HEK293 (cell line): ENCODE measurements around the gene SLC7A1.

Experiments
- CTCF ChIA-PET: fragments of 350-600 bp; formaldehyde crosslinking; extraction: SDS; loops from one replicate; lab custom pipeline; 2021; ENCODE audit warnings: antibody characterized with exemption; lab: Yijun Ruan, JAX
- POLR2A ChIA-PET: fragments of 300-600 bp; formaldehyde crosslinking; extraction: SDS; loops from one replicate; lab custom pipeline; 2020; ENCODE audit warnings: antibody characterized with exemption, inconsistent platforms; lab: Yijun Ruan, JAX
- H3K27ac ChIP-seq: fragments of 200-500 bp; sonication (Bioruptor generic); 2 replicates; pipeline ENCODE4 v1.5.1; 2014; ENCODE audit warnings: low read depth, low read length, control low read depth, inconsistent platforms; ENCODE audit errors: extremely low read depth
- H3K36me3 ChIP-seq, 2 experiments: fragments of 200-500 bp in 1 of 2; sonication (Bioruptor generic) in 1 of 2; 1 replicate in 1 of 2; 2 replicates in 1 of 2; pipeline ENCODE4 v1.5.1; 2014 to 2017; ENCODE audit warnings: inconsistent platforms in 2 of 2, low read length in 2 of 2; ENCODE audit not compliant: control insufficient read depth in 2 of 2, insufficient read depth in 1 of 2
- H3K4me1 ChIP-seq: fragments of 200-500 bp; sonication (Bioruptor generic); 2 replicates; pipeline ENCODE4 v1.5.1; 2014; ENCODE audit warnings: mild to moderate bottlenecking, low read length, inconsistent platforms; ENCODE audit not compliant: control insufficient read depth, insufficient read depth
- H3K4me3 ChIP-seq: 2 replicates; pipeline ENCODE4 v1.5.1; 2011; ENCODE audit warnings: low read depth, mild to moderate bottlenecking, control low read depth, low read length, moderate library complexity
- H3K9me3 ChIP-seq: fragments of 200-500 bp; sonication (Bioruptor generic); 2 replicates; pipeline ENCODE4 v1.5.1; 2014; ENCODE audit warnings: low read depth, low read length, inconsistent platforms; ENCODE audit not compliant: control insufficient read depth, insufficient read depth
- GLIS1 ChIP-seq: fragments of 450-650 bp; formaldehyde crosslinking; IDR thresholded peaks from 2 replicates; pipeline ENCODE4 v1.5.1; 2016; ENCODE audit warnings: missing biosample characterization, missing genetic modification characterization
- HOXA7 ChIP-seq: sonication (generic); formaldehyde crosslinking; IDR thresholded peaks from 2 replicates; pipeline ENCODE4 v1.8.1; 2022; ENCODE audit warnings: missing genetic modification reagents, borderline replicate concordance
- IKZF3 ChIP-seq: fragments of 450-650 bp; IDR thresholded peaks from 2 replicates; pipeline ENCODE4 v1.5.0; 2018; ENCODE audit warnings: missing biosample characterization, mild to moderate bottlenecking, missing genetic modification characterization, moderate library complexity
- KLF9 ChIP-seq: fragments of 450-650 bp; formaldehyde crosslinking; IDR thresholded peaks from 2 replicates; pipeline ENCODE4 v1.5.1; 2016; ENCODE audit warnings: missing biosample characterization, missing genetic modification characterization, low read depth
- SCRT1 ChIP-seq: fragments of 450-650 bp; formaldehyde crosslinking; IDR thresholded peaks from 2 replicates; pipeline ENCODE4 v1.5.1; 2016; ENCODE audit warnings: missing biosample characterization, missing genetic modification characterization, borderline replicate concordance
- SCRT2 ChIP-seq: fragments of 450-650 bp; formaldehyde crosslinking; IDR thresholded peaks from 2 replicates; pipeline ENCODE4 v1.5.1; 2016; ENCODE audit warnings: missing biosample characterization, missing genetic modification characterization
- ZFP69B ChIP-seq: fragments of 450-650 bp; formaldehyde crosslinking; IDR thresholded peaks from 2 replicates; pipeline ENCODE4 v1.5.1; 2016; ENCODE audit warnings: missing biosample characterization, missing genetic modification characterization
- ZNF16 ChIP-seq: fragments of 450-650 bp; formaldehyde crosslinking; IDR thresholded peaks from 2 replicates; pipeline ENCODE4 v1.5.1; 2016; ENCODE audit warnings: low read depth, missing biosample characterization, missing genetic modification characterization
- ZNF354C ChIP-seq: fragments of 450-650 bp; formaldehyde crosslinking; IDR thresholded peaks from 2 replicates; pipeline ENCODE4 v1.5.1; 2016; ENCODE audit warnings: missing biosample characterization, missing genetic modification characterization, low read depth, borderline replicate concordance
- ZNF544 ChIP-seq: fragments of 450-650 bp; formaldehyde crosslinking; IDR thresholded peaks from 2 replicates; pipeline ENCODE4 v1.5.0; 2017; ENCODE audit warnings: missing biosample characterization, missing genetic modification characterization
- ZNF549 ChIP-seq: fragments of 450-650 bp; IDR thresholded peaks from 2 replicates; pipeline ENCODE4 v1.5.1; 2018; ENCODE audit warnings: missing biosample characterization, missing genetic modification characterization, mild to moderate bottlenecking, inconsistent platforms, moderate library complexity
- ZNF571 ChIP-seq: fragments of 450-650 bp; formaldehyde crosslinking; IDR thresholded peaks from 2 replicates; pipeline ENCODE4 v1.5.0; 2017; ENCODE audit warnings: missing biosample characterization, missing genetic modification characterization
- ZNF624 ChIP-seq: fragments of 450-650 bp; formaldehyde crosslinking; IDR thresholded peaks from 2 replicates; pipeline ENCODE4 v1.5.1; 2017; ENCODE audit warnings: missing biosample characterization, missing genetic modification characterization
- ZNF701 ChIP-seq: fragments of 450-650 bp; formaldehyde crosslinking; IDR thresholded peaks from 2 replicates; pipeline ENCODE4 v1.5.1; 2016; ENCODE audit warnings: missing biosample characterization, missing genetic modification characterization
- ZNF777 ChIP-seq: fragments of 450-650 bp; formaldehyde crosslinking; IDR thresholded peaks from 2 replicates; pipeline ENCODE4 v1.5.1; 2017; ENCODE audit warnings: missing biosample characterization, missing genetic modification characterization, borderline replicate concordance
- TF ChIP-seq, protein P1 (sequence below): fragments of 450-650 bp; formaldehyde crosslinking; IDR thresholded peaks from 2 replicates; pipeline ENCODE4 v1.5.1; 2016; ENCODE audit warnings: missing biosample characterization, missing genetic modification characterization, borderline replicate concordance
- TF ChIP-seq, protein P2 (sequence below): fragments of 450-650 bp; formaldehyde crosslinking; IDR thresholded peaks from 2 replicates; pipeline ENCODE4 v1.5.1; 2016; ENCODE audit warnings: missing biosample characterization, missing genetic modification characterization
- TF ChIP-seq, protein P3 (sequence below): IDR thresholded peaks from 2 replicates; pipeline ENCODE4 v1.6.1; 2011; ENCODE audit warnings: mild to moderate bottlenecking, low read depth, low read length, borderline replicate concordance

SLC7A1 gene

DNA sequence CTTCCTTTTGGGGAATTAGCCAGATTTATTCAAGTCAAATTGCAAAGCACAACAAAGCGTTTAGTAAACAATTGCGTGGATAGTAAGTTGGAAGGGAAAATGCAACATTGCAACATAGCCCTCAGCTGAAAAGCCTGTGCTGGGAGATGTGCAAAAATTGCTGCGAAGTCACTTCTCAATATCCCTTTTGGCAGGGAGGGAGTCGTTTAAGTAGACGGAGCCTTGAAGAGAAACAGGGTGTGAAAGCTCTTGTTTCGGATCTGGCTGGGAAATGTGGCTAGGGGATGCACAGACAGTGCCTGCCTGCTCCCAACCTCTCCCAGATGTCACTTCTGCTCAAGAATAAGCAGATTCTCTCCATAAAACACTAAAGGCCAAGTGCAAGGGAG, 56.8 kb downstream of the SLC7A1 start:
- CTCF ChIA-PET = no interaction called here
- no peaks in the 10 kb centered on the region for H3K9me3 ChIP-seq
- H3K36me3 ChIP-seq = peaks cover 0 to 37% of the 10 kb centered on the region in 2 experiments; a peak in 1 of 3 replicates
- no peak overlapping the region for H3K27ac ChIP-seq
- POLR2A ChIA-PET = no interaction called here
- no peaks in the 10 kb centered on the region; the same call in 1 of the 2 replicates for H3K4me1 ChIP-seq
- H3K4me3 ChIP-seq = no peak overlapping the region
- no peak for TF ChIP-seq HOXA7
- TF ChIP-seq, protein P1, sequence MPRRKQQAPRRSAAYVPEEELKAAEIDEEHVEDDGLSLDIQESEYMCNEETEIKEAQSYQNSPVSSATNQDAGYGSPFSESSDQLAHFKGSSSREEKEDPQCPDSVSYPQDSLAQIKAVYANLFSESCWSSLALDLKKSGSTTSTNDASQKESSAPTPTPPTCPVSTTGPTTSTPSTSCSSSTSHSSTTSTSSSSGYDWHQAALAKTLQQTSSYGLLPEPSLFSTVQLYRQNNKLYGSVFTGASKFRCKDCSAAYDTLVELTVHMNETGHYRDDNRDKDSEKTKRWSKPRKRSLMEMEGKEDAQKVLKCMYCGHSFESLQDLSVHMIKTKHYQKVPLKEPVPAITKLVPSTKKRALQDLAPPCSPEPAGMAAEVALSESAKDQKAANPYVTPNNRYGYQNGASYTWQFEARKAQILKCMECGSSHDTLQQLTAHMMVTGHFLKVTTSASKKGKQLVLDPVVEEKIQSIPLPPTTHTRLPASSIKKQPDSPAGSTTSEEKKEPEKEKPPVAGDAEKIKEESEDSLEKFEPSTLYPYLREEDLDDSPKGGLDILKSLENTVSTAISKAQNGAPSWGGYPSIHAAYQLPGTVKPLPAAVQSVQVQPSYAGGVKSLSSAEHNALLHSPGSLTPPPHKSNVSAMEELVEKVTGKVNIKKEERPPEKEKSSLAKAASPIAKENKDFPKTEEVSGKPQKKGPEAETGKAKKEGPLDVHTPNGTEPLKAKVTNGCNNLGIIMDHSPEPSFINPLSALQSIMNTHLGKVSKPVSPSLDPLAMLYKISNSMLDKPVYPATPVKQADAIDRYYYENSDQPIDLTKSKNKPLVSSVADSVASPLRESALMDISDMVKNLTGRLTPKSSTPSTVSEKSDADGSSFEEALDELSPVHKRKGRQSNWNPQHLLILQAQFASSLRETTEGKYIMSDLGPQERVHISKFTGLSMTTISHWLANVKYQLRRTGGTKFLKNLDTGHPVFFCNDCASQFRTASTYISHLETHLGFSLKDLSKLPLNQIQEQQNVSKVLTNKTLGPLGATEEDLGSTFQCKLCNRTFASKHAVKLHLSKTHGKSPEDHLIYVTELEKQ (tag by site-specific recombination) = no peak

DNA sequence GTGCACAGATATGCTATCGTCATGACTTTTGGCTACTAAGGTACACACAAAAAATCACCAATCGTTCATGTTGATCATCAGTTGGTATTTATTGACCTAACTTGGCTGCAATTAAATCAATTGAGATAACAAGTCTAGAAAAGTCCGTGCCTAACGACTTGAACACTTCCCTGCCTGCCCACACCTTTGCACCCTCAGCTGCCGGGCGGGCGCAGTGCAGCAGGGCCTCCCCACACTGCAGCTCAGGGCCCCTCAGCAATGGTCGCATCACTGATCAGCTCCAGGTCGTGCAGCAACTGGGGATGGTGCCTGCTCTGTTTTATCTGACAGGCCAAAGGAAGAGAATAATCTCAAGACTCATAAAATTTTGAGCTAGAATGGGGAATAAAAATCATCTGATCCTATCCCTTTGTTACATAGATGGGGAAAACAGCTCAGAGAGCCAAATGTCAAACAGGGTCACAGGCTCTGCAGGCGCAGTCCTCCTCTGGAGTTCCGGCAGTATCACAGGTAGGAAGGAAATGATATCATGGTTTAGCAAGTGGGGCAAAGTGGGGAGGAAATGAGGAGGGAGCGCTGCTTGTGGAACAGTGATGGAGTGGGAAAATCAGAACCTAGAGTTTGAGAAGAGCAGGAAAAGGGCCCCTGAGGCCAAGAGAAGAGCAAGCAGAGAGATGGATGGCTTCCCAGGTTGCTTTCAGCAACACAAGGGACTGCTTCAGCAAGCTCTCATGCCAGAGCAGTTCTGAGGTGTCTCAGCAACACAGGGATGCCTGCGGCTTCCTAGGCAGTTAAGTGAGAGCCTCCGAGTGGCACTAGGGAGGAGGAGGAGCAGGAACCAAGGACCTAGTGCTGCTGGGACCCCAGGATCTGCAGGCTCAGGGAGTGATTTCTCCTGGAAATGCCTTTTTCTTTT, 57.5 kb downstream of the SLC7A1 start:
- no peak overlapping the region for H3K27ac ChIP-seq
- no peak overlapping the region for H3K4me3 ChIP-seq
- H3K36me3 ChIP-seq = peaks cover 0 to 43% of the 10 kb centered on the region in 2 experiments; a peak in 1 of 3 replicates
- CTCF ChIA-PET = no interaction called here
- no peaks in the 10 kb centered on the region for H3K9me3 ChIP-seq
- no peak for TF ChIP-seq KLF9 (tag by site-specific recombination)
- TF ChIP-seq, all 188 proteins: peak for 0
- H3K4me1 ChIP-seq = no peaks in the 10 kb centered on the region; the same call in 1 of the 2 replicates
- POLR2A ChIA-PET = no interaction called here

DNA sequence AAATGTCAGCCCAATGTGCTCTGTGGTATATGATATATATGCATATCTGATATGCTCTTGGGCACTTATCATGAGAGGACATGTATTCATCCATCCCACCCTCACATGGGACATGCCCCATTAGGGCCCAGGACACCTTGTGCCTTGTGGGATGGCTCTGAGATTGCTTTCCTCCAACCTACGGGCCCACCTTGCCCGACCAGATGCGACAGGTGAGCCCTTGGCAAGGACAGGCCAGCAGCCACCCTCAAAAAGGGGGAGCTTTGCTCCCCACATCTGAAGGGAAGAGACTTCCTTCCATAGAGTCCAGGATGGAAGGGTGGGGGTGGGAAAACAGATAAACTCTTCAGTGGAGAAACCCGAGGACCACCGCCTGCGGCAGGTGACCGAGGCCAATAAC, 58.6 kb downstream of the SLC7A1 start:
- Histone ChIP-seq H3K9me3 (no peaks in the 10 kb centered on the region), H3K36me3 (peaks cover 0 to 55% of the 10 kb centered on the region in 2 experiments; a peak in 2 of 3 replicates), H3K27ac (no peak overlapping the region)
- no peak for TF ChIP-seq ZNF16 (tag by site-specific recombination)
- peak; percentile 74 for TF ChIP-seq SCRT2 (tag by site-specific recombination)
- no peak for TF ChIP-seq ZNF544
- 0 out of 2 replicates have a peak, but pooled peaks have one; percentile 40 for TF ChIP-seq SCRT1 (tag by site-specific recombination)
- TF ChIP-seq, protein P2, sequence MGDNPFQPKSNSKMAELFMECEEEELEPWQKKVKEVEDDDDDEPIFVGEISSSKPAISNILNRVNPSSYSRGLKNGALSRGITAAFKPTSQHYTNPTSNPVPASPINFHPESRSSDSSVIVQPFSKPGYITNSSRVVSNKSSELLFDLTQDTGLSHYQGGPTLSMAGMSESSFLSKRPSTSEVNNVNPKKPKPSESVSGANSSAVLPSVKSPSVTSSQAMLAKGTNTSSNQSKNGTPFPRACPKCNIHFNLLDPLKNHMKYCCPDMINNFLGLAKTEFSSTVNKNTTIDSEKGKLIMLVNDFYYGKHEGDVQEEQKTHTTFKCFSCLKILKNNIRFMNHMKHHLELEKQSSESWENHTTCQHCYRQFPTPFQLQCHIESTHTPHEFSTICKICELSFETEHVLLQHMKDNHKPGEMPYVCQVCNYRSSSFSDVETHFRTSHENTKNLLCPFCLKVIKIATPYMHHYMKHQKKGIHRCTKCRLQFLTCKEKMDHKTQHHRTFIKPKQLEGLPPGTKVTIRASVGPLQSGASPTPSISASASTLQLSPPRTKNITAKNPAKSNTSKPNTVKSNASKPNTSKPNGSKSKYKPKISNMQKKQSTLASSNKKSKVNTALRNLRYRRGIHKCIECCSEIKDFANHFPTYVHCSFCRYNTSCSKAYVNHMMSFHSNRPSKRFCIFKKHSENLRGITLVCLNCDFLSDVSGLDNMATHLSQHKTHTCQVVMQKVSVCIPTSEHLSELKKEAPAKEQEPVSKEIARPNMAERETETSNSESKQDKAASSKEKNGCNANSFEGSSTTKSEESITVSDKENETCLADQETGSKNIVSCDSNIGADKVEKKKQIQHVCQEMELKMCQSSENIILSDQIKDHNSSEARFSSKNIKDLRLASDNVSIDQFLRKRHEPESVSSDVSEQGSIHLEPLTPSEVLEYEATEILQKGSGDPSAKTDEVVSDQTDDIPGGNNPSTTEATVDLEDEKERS (tag by site-specific recombination) = no peak
- no peak for TF ChIP-seq ZNF571
- TF ChIP-seq ZNF549 = no peak
- no peak for TF ChIP-seq GLIS1 (tag by site-specific recombination)
- TF ChIP-seq ZNF354C = no peak
- TF ChIP-seq, protein P3, sequence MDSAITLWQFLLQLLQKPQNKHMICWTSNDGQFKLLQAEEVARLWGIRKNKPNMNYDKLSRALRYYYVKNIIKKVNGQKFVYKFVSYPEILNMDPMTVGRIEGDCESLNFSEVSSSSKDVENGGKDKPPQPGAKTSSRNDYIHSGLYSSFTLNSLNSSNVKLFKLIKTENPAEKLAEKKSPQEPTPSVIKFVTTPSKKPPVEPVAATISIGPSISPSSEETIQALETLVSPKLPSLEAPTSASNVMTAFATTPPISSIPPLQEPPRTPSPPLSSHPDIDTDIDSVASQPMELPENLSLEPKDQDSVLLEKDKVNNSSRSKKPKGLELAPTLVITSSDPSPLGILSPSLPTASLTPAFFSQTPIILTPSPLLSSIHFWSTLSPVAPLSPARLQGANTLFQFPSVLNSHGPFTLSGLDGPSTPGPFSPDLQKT = no peak
- no peak for TF ChIP-seq IKZF3 (tag by site-specific recombination)
- no peak for TF ChIP-seq ZNF777 (tag by site-specific recombination)
- TF ChIP-seq ZNF624 (tag by site-specific recombination) = no peak
- TF ChIP-seq ZNF701 (tag by site-specific recombination) = no peak
- TF ChIP-seq ZFP69B (tag by site-specific recombination) = no peak
- TF ChIP-seq, all 188 proteins: peak for 2
- ChIA-PET POLR2A (no interaction called here), CTCF (no interaction called here)
- Histone ChIP-seq H3K4me1 (no peaks in the 10 kb centered on the region), H3K4me3 (no peak overlapping the region)
